IMR-90 (cell line): ENCODE results near the gene DHH. TPM values are rescaled to one million over a fixed set of nuclear protein-coding genes. Genes with fewer than 3 reads are reported as not detected.

ENCODE experiments used
- ATAC-seq: fragments of 200-7000 bp; cut with Tn5 transposase; 2 replicates; pipeline ENCODE4 v1.9.1; 2020; ENCODE audit warnings: low read depth, mild to moderate bottlenecking, moderate library complexity
- BruUV-seq: library from RNA; stranded (reverse); fragments of 400-500 nt; replicated peaks from 2 replicates; lab custom pipeline; 2021; lab: Mats Ljungman, UMichigan
- CTCF ChIA-PET: fragments of 300-600 bp; formaldehyde crosslinking; extraction: SDS; loops from one replicate; lab custom pipeline; 2021; ENCODE audit warnings: antibody characterized with exemption; lab: Yijun Ruan, JAX
- POLR2A ChIA-PET: fragments of 300-600 bp; sonication (Branson Sonifier 250); formaldehyde crosslinking; loops from one replicate; lab custom pipeline; 2022; ENCODE audit warnings: antibody characterized with exemption; ENCODE audit not compliant: unreplicated experiment; lab: Charles Lee
- DNase-seq: peaks from one replicate; pipeline ENCODE4 v3.0.0; 2013
- H2AFZ ChIP-seq: replicated peaks from 2 replicates; pipeline ENCODE3; 2013; ENCODE audit warnings: low read length, mild to moderate bottlenecking; ENCODE audit not compliant: poor library complexity
- H2AK5ac ChIP-seq: 2 replicates; pipeline ENCODE4 v1.6.1; 2013; ENCODE audit warnings: low read depth, low read length, inconsistent platforms
- H2AK9ac ChIP-seq: replicated peaks from 2 replicates; pipeline ENCODE3; 2013; ENCODE audit warnings: mild to moderate bottlenecking, low read depth, low read length, moderate library complexity; ENCODE audit not compliant: poor library complexity
- H2BK120ac ChIP-seq: 2 replicates; pipeline ENCODE4 v1.6.1; 2013; ENCODE audit warnings: low read depth, low read length, inconsistent platforms
- H2BK15ac ChIP-seq: 3 replicates; pipeline ENCODE4 v1.6.1; 2013; ENCODE audit warnings: low read depth, low read length, inconsistent platforms
- H2BK20ac ChIP-seq: 2 replicates; pipeline ENCODE4 v1.6.1; 2013; ENCODE audit warnings: low read depth, mild to moderate bottlenecking, inconsistent platforms, low read length, moderate library complexity
- H2BK5ac ChIP-seq: 2 replicates; pipeline ENCODE4 v1.6.1; 2013; ENCODE audit warnings: mild to moderate bottlenecking, low read depth, low read length, inconsistent platforms; ENCODE audit not compliant: poor library complexity, severe bottlenecking
- H3K14ac ChIP-seq: replicated peaks from 2 replicates; pipeline ENCODE4 v1.6.1; 2013; ENCODE audit warnings: low read depth, low read length, inconsistent platforms
- H3K18ac ChIP-seq: 2 replicates; pipeline ENCODE4 v1.6.1; 2013; ENCODE audit warnings: low read depth, low read length, control low read depth
- H3K23ac ChIP-seq: 2 replicates; pipeline ENCODE4 v1.6.1; 2013; ENCODE audit warnings: low read depth, low read length, inconsistent platforms
- H3K27ac ChIP-seq: 2 replicates; pipeline ENCODE4 v1.5.1; 2013; ENCODE audit warnings: mild to moderate bottlenecking, control low read depth, low read length; ENCODE audit not compliant: insufficient read depth
- H3K27me3 ChIP-seq: 2 replicates; pipeline ENCODE4 v1.6.1; 2013; ENCODE audit warnings: low read length; ENCODE audit not compliant: control insufficient read depth, insufficient read depth
- H3K36me3 ChIP-seq: 2 replicates; pipeline ENCODE4 v1.6.1; 2013; ENCODE audit warnings: low read length, mixed read lengths; ENCODE audit not compliant: control insufficient read depth, insufficient read depth
- H3K4ac ChIP-seq: 2 replicates; pipeline ENCODE4 v1.6.1; 2013; ENCODE audit warnings: low read depth, low read length, inconsistent platforms
- H3K4me1 ChIP-seq: 2 replicates; pipeline ENCODE4 v1.6.1; 2013; ENCODE audit warnings: low read length, mixed read lengths; ENCODE audit not compliant: control insufficient read depth, insufficient read depth
- H3K4me2 ChIP-seq: 2 replicates; pipeline ENCODE4 v1.6.1; 2013; ENCODE audit warnings: low read depth, mild to moderate bottlenecking, control low read depth, low read length, moderate library complexity
- H3K4me3 ChIP-seq: 2 replicates; pipeline ENCODE4 v1.5.1; 2013; ENCODE audit warnings: low read depth, mild to moderate bottlenecking, control low read depth, low read length, moderate library complexity; ENCODE audit not compliant: insufficient read depth
- H3K56ac ChIP-seq: 2 replicates; pipeline ENCODE4 v1.6.1; 2013; ENCODE audit warnings: low read length, inconsistent platforms; ENCODE audit not compliant: insufficient read depth; ENCODE audit errors: extremely low read depth
- H3K79me1 ChIP-seq, 2 experiments: 2 replicates each; pipeline ENCODE4 v1.6.1; 2013; ENCODE audit warnings: low read length in 2 of 2, inconsistent platforms in 1 of 2, low read depth in 1 of 2
- H3K9ac ChIP-seq: 2 replicates; pipeline ENCODE4 v1.6.1; 2013; ENCODE audit warnings: low read depth, low read length, control low read depth
- H3K9me1 ChIP-seq: 2 replicates; pipeline ENCODE4 v1.6.1; 2013; ENCODE audit warnings: low read length, inconsistent platforms; ENCODE audit not compliant: insufficient read depth
- H3K9me3 ChIP-seq: 2 replicates; pipeline ENCODE4 v1.6.1; 2013; ENCODE audit warnings: low read length; ENCODE audit not compliant: control insufficient read depth, insufficient read depth
- H4K20me1 ChIP-seq: 2 replicates; pipeline ENCODE4 v1.6.1; 2013; ENCODE audit warnings: low read length, inconsistent platforms; ENCODE audit not compliant: insufficient read depth
- H4K5ac ChIP-seq: 2 replicates; pipeline ENCODE4 v1.6.1; 2013; ENCODE audit warnings: mild to moderate bottlenecking, low read depth, low read length, control low read depth
- H4K8ac ChIP-seq, 2 experiments: 2 replicates each; pipeline ENCODE4 v1.6.1; 2013; ENCODE audit warnings: low read depth in 2 of 2, low read length in 2 of 2, control low read depth in 1 of 2, inconsistent platforms in 1 of 2
- H4K91ac ChIP-seq: 2 replicates; pipeline ENCODE4 v1.6.1; 2013; ENCODE audit warnings: low read depth, low read length, inconsistent platforms; ENCODE audit not compliant: insufficient read depth
- BHLHE40 ChIP-seq: fragments of 150-350 bp; IDR thresholded peaks from 2 replicates; pipeline ENCODE4 v1.6.1; 2016; ENCODE audit warnings: mild to moderate bottlenecking, low read depth, low read length
- MAFK ChIP-seq: IDR thresholded peaks from 2 replicates; pipeline ENCODE4 v1.6.1; 2012; ENCODE audit warnings: low read depth, low read length, improper control_type of control experiment
- NFE2L2 ChIP-seq: fragments of 150-350 bp; IDR thresholded peaks from 2 replicates; pipeline ENCODE4 v1.6.1; 2016; ENCODE audit warnings: low read depth, mild to moderate bottlenecking, low read length
- RFX5 ChIP-seq: IDR thresholded peaks from 2 replicates; pipeline ENCODE4 v1.8.0; 2012; ENCODE audit warnings: low read depth, mild to moderate bottlenecking, low read length, moderate library complexity
- SMC3 ChIP-seq: fragments of 150-350 bp; IDR thresholded peaks from 2 replicates; pipeline ENCODE4 v1.6.1; 2016; ENCODE audit warnings: low read depth, mild to moderate bottlenecking, antibody characterized with exemption, low read length, moderate library complexity
- WGBS, 2 experiments: methylation state at CpG; one replicate each; pipeline versions ENCODE4 v1.1.5 to v1.1.7; 2013; ENCODE audit warnings: missing lambda C conversion rate in 2 of 2; ENCODE audit not compliant: insufficient read length in 1 of 2; ENCODE audit errors: extremely low coverage in 2 of 2; 5-methylcytosine and 5-hydroxymethylcytosine counted together
- dilution Hi-C: fragments of 300-500 bp; cut with HindIII; formaldehyde crosslinking; loops from one replicate; pipeline ENCODE4 v1.14.3; 2018; ENCODE audit warnings: low sequenced_read_pairs; ENCODE audit not compliant: unreplicated experiment
- in situ Hi-C: fragments of 300-500 bp; cut with MboI; formaldehyde crosslinking; loops from 3 replicates; pipeline ENCODE4 v1.14.3; 2019; ENCODE audit warnings: low sequenced_read_pairs, inconsistent platforms, mixed read lengths
- intact Hi-C: fragments of 100-400 bp; cut with micrococcal nuclease; formaldehyde crosslinking; loops from 2 replicates; pipeline ENCODE4 v1.10.0; 2022
- polyA plus RNA-seq, 3 experiments: library from polyadenylated mRNA; depleted of rRNA; stranded (reverse); fragments of >200 nt; gene quantifications; 2 replicates each; pipeline ENCODE4 v1.2.3, GENCODE V29; 2012; ENCODE audit warnings: low replicate concordance in 1 of 3
- total RNA-seq: library from RNA; depleted of rRNA; stranded (reverse); fragments of >200 nt; gene quantifications from 2 replicates; pipeline ENCODE4 v1.2.3, GENCODE V29; 2012
- TF ChIP-seq, protein P1 (sequence below): fragments of 150-350 bp; IDR thresholded peaks from 2 replicates; pipeline ENCODE4 v1.6.1; 2016; ENCODE audit warnings: low read depth, mild to moderate bottlenecking, low read length, moderate library complexity, borderline replicate concordance
- TF ChIP-seq, protein P2 (sequence below): conservative IDR thresholded peaks from 2 replicates; pipeline ENCODE4 v1.5.1; 2012; ENCODE audit warnings: mild to moderate bottlenecking, low read depth, low read length, improper control_type of control experiment

The DHH gene
- total and polyA plus RNA-seq, 2 of the 4 experiments (the other 2 are of a cell fraction) = under 0.01 to 0.07 TPM

DNA sequence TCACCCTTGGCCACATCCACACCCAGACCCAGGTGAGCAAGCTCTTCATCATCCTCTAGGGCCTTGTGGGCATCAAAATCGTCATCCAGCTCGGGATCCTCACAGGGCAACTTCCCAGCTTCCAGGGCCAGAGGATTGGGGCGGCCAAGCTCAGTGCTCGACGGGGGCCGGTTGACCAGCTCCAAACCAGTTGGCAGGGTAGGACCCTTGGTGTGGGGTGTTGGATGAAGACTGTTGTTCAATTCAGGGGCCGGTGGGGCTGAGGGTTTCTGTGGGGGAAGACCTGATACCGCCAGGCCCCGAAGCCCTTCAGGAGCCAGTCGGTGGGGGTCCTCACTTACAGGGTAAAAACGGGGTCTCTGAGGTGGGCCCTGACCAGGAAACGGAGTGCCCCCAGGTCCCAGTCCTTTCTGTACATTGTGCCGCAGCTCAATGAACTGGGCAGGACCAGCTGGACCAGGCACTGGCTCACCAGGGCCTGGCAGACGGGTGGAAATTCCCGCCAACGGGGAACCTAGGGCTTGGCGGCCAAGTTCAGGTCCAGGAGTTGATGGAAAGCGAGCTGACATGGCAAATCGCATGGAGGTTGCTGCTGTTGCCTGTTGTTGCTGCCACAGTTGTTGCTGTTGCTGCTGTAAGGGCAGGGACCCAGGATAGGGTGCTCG lies 56.2 kb downstream of the DHH start:
- 97% methylated on average over 7 of the region's 20 CpGs; no CpG with 5 or more reads in 1 of the 2 experiments for WGBS, 2 experiments
- Histone ChIP-seq H4K8ac (no peak overlapping the region), H3K14ac (no peak overlapping the region), H2AFZ (no peak overlapping the region), H2BK5ac (no peak overlapping the region), H4K91ac (no peak overlapping the region), H3K18ac (no peak overlapping the region), H2AK5ac (no peak overlapping the region), H2BK20ac (no peak overlapping the region), H3K56ac (no peak overlapping the region), H3K4ac (no peak overlapping the region), H2BK120ac (no peak overlapping the region), H3K23ac (no peak overlapping the region), H3K27ac (no peak overlapping the region), H2BK15ac (no peak overlapping the region), H4K20me1 (peaks cover 7% of the 10 kb centered on the region; the same call in 1 of the 2 replicates), H3K9ac (no peak overlapping the region), H3K4me1 (no peaks in the 10 kb centered on the region), H3K36me3 (peaks cover 87% of the 10 kb centered on the region), H3K4me2 (no peak overlapping the region), H2AK9ac (peak overlapping the region; percentile 75), H4K5ac (no peak overlapping the region), H3K9me1 (no peaks in the 10 kb centered on the region), H3K27me3 (no peaks in the 10 kb centered on the region), H3K79me1 (peaks cover 24 to 40% of the 10 kb centered on the region in 2 experiments), H3K4me3 (no peak overlapping the region), H3K9me3 (no peaks in the 10 kb centered on the region)
- TF ChIP-seq BHLHE40 = no peak
- no peak for TF ChIP-seq SMC3
- TF ChIP-seq RFX5 = no peak
- no peak for TF ChIP-seq NFE2L2
- TF ChIP-seq MAFK = no peak
- TF ChIP-seq, protein P1, sequence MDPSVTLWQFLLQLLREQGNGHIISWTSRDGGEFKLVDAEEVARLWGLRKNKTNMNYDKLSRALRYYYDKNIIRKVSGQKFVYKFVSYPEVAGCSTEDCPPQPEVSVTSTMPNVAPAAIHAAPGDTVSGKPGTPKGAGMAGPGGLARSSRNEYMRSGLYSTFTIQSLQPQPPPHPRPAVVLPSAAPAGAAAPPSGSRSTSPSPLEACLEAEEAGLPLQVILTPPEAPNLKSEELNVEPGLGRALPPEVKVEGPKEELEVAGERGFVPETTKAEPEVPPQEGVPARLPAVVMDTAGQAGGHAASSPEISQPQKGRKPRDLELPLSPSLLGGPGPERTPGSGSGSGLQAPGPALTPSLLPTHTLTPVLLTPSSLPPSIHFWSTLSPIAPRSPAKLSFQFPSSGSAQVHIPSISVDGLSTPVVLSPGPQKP = no peak
- TF ChIP-seq, protein P2, sequence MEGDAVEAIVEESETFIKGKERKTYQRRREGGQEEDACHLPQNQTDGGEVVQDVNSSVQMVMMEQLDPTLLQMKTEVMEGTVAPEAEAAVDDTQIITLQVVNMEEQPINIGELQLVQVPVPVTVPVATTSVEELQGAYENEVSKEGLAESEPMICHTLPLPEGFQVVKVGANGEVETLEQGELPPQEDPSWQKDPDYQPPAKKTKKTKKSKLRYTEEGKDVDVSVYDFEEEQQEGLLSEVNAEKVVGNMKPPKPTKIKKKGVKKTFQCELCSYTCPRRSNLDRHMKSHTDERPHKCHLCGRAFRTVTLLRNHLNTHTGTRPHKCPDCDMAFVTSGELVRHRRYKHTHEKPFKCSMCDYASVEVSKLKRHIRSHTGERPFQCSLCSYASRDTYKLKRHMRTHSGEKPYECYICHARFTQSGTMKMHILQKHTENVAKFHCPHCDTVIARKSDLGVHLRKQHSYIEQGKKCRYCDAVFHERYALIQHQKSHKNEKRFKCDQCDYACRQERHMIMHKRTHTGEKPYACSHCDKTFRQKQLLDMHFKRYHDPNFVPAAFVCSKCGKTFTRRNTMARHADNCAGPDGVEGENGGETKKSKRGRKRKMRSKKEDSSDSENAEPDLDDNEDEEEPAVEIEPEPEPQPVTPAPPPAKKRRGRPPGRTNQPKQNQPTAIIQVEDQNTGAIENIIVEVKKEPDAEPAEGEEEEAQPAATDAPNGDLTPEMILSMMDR = no peak
- in situ Hi-C loops (no loop called here), dilution Hi-C loops (no loop called here), intact Hi-C loops (no loop called here)
- ChIA-PET POLR2A (no interaction called here), CTCF (no interaction called here)
- ATAC-seq (no peak), DNase-seq (no peak)
- no TSS peak for BruUV-seq
